GM12891 (cell line): Measurements from ENCODE around the gene CTDSP2.

Experiments used
- PAX5 ChIP-seq: IDR thresholded peaks from 2 replicates; pipeline ENCODE4 v1.6.1; 2011; ENCODE audit warnings: low read length, moderate library complexity, mild to moderate bottlenecking; ENCODE audit not compliant: insufficient read depth, severe bottlenecking
- POLR2A ChIP-seq: IDR thresholded peaks from 2 replicates; pipeline ENCODE4 v1.6.1; 2011; ENCODE audit warnings: low read depth, low read length, control low read depth
- POLR2AphosphoS5 ChIP-seq: IDR thresholded peaks from 2 replicates; pipeline ENCODE4 v1.6.1; 2011; ENCODE audit warnings: low read depth, low read length, control low read depth
- TAF1 ChIP-seq: IDR thresholded peaks from 2 replicates; pipeline ENCODE4 v1.6.1; 2011; ENCODE audit warnings: low read depth, low read length, control low read depth

- TF ChIP-seq TAF1 (no peak), POLR2A (no peak), POLR2AphosphoS5 (no peak), PAX5 (no peak)
Observed at GRCh38 chr12:57783861-57784260, 62.7 kb downstream of the CTDSP2 start.
